ENCODE data around the gene DOCK4.

- TF ChIP-seq CTCF (IDR thresholded peaks at IDR 0.05) (no peak), POLR2A (IDR thresholded peaks at IDR 0.05) (no peak)
Observed at GRCh38 chr7:112052993-112053736, 153.0 kb downstream of the DOCK4 start.
